ENCODE data around the gene DNAH9.

DNAH9 gene

GRCh38 chr17:11707586-11707985 lies 109.3 kb downstream of the DNAH9 start:
- Histone ChIP-seq H3F3A (ENCODE audit: control insufficient read depth, insufficient read depth) (no peaks in the 10 kb centered on the region), H3K9me3 (ENCODE audit: control insufficient read depth, insufficient read depth, low read length) (no peaks in the 10 kb centered on the region), H3K4me1 (ENCODE audit: control insufficient read depth, low read length) (no peaks in the 10 kb centered on the region), H3K36me3 (ENCODE audit: control insufficient read depth, low read length) (no peaks in the 10 kb centered on the region), H3K4me3 (ENCODE audit: low read length) (no peak overlapping the region), H3K27me3 (ENCODE audit: control insufficient read depth, low read length) (no peaks in the 10 kb centered on the region), H3K9me2 (replicated peaks; ENCODE audit: control insufficient read depth, low read length) (no peaks in the 10 kb centered on the region), H4K20me1 (ENCODE audit: control insufficient read depth, insufficient read depth, low read depth, low read length) (no peaks in the 10 kb centered on the region), H3K4me2 (ENCODE audit: low read length) (no peak overlapping the region), H3K27ac (ENCODE audit: low read depth, low read length) (no peak overlapping the region), H3K79me2 (ENCODE audit: control insufficient read depth, low read length) (no peaks in the 10 kb centered on the region)
- no peak for TF ChIP-seq CTCF (IDR thresholded peaks at IDR 0.05; ENCODE audit: low read depth, low read length, poor library complexity, severe bottlenecking)
- no peak for TF ChIP-seq EZH2phosphoT487 (IDR thresholded peaks at IDR 0.05; ENCODE audit: borderline replicate concordance, low read length)

GRCh38 chr17:11712456-11712855 lies 114.2 kb downstream of the DNAH9 start:
- no peaks in the 10 kb centered on the region for H3K9me2 ChIP-seq (replicated peaks; ENCODE audit: control insufficient read depth, low read length)
- H3K9me3 ChIP-seq (ENCODE audit: control insufficient read depth, insufficient read depth, low read length): no peaks in the 10 kb centered on the region
- no peaks in the 10 kb centered on the region for H3K27me3 ChIP-seq (ENCODE audit: control insufficient read depth, low read length)
- no peaks in the 10 kb centered on the region for H3F3A ChIP-seq (ENCODE audit: control insufficient read depth, insufficient read depth)
- TF ChIP-seq EZH2phosphoT487 (IDR thresholded peaks at IDR 0.05; ENCODE audit: borderline replicate concordance, low read length) (no peak), CTCF (IDR thresholded peaks at IDR 0.05; ENCODE audit: low read depth, low read length, poor library complexity, severe bottlenecking) (no peak)
- no peak overlapping the region for H3K4me2 ChIP-seq (ENCODE audit: low read length)
- no peaks in the 10 kb centered on the region for H3K79me2 ChIP-seq (ENCODE audit: control insufficient read depth, low read length)
- no peak overlapping the region for H3K4me3 ChIP-seq (ENCODE audit: low read length)
- H3K27ac ChIP-seq (ENCODE audit: low read depth, low read length): no peak overlapping the region
- H4K20me1 ChIP-seq (ENCODE audit: control insufficient read depth, insufficient read depth, low read depth, low read length): no peaks in the 10 kb centered on the region
- no peaks in the 10 kb centered on the region for H3K4me1 ChIP-seq (ENCODE audit: control insufficient read depth, low read length)
- H3K36me3 ChIP-seq (ENCODE audit: control insufficient read depth, low read length): no peaks in the 10 kb centered on the region

GRCh38 chr17:11719203-11719602 lies 120.9 kb downstream of the DNAH9 start:
- Histone ChIP-seq H3K4me2 (ENCODE audit: low read length) (no peak overlapping the region), H4K20me1 (ENCODE audit: control insufficient read depth, insufficient read depth, low read depth, low read length) (no peaks in the 10 kb centered on the region), H3K4me3 (ENCODE audit: low read length) (no peak overlapping the region), H3K4me1 (ENCODE audit: control insufficient read depth, low read length) (no peaks in the 10 kb centered on the region), H3K9me3 (ENCODE audit: control insufficient read depth, insufficient read depth, low read length) (no peaks in the 10 kb centered on the region), H3K79me2 (ENCODE audit: control insufficient read depth, low read length) (no peaks in the 10 kb centered on the region), H3K36me3 (ENCODE audit: control insufficient read depth, low read length) (no peaks in the 10 kb centered on the region), H3K27ac (ENCODE audit: low read depth, low read length) (no peak overlapping the region), H3F3A (ENCODE audit: control insufficient read depth, insufficient read depth) (no peaks in the 10 kb centered on the region), H3K27me3 (ENCODE audit: control insufficient read depth, low read length) (no peaks in the 10 kb centered on the region), H3K9me2 (replicated peaks; ENCODE audit: control insufficient read depth, low read length) (no peaks in the 10 kb centered on the region)
- TF ChIP-seq EZH2phosphoT487 (IDR thresholded peaks at IDR 0.05; ENCODE audit: borderline replicate concordance, low read length) (no peak), CTCF (IDR thresholded peaks at IDR 0.05; ENCODE audit: low read depth, low read length, poor library complexity, severe bottlenecking) (no peak)

GRCh38 chr17:11719856-11720255 lies 121.6 kb downstream of the DNAH9 start:
- Histone ChIP-seq H3K9me2 (replicated peaks; ENCODE audit: control insufficient read depth, low read length) (no peaks in the 10 kb centered on the region), H3K79me2 (ENCODE audit: control insufficient read depth, low read length) (no peaks in the 10 kb centered on the region), H3K4me2 (ENCODE audit: low read length) (no peak overlapping the region), H3K27ac (ENCODE audit: low read depth, low read length) (no peak overlapping the region), H3K36me3 (ENCODE audit: control insufficient read depth, low read length) (no peaks in the 10 kb centered on the region), H3F3A (ENCODE audit: control insufficient read depth, insufficient read depth) (no peaks in the 10 kb centered on the region), H3K4me3 (ENCODE audit: low read length) (no peak overlapping the region), H4K20me1 (ENCODE audit: control insufficient read depth, insufficient read depth, low read depth, low read length) (no peaks in the 10 kb centered on the region), H3K9me3 (ENCODE audit: control insufficient read depth, insufficient read depth, low read length) (no peaks in the 10 kb centered on the region), H3K4me1 (ENCODE audit: control insufficient read depth, low read length) (no peaks in the 10 kb centered on the region), H3K27me3 (ENCODE audit: control insufficient read depth, low read length) (no peaks in the 10 kb centered on the region)
- TF ChIP-seq EZH2phosphoT487 (IDR thresholded peaks at IDR 0.05; ENCODE audit: borderline replicate concordance, low read length) (no peak), CTCF (IDR thresholded peaks at IDR 0.05; ENCODE audit: low read depth, low read length, poor library complexity, severe bottlenecking) (no peak)

Data from DOHH2 (cell line).